ENCODE measurements around the gene ACSM2A.
"Not testable (repeated sequence)": the region's sequence is repeated elsewhere in the genome, so short reads cannot be mapped to it uniquely, and the experiment has no call there.

The ACSM2A gene

GRCh38 chr16:20430948-20431347 lies 20.4 kb upstream of the ACSM2A start:
- H3K4me3 ChIP-seq: no peak overlapping the region
- no peaks in the 10 kb centered on the region for H3K9me3 ChIP-seq
- in situ Hi-C loops (cut with MboI; ENCODE audit: low sequenced_read_pairs): no loop called here
- DNase-seq (ENCODE audit: low spot score in 2 of 2): no peak
- no peaks in the 10 kb centered on the region for H3K4me1 ChIP-seq
- no peaks in the 10 kb centered on the region for H3K36me3 ChIP-seq (replicated peaks)
- no peaks in the 10 kb centered on the region for H3K27me3 ChIP-seq (ENCODE audit: low read depth)

GRCh38 chr16:20438950-20439349 lies 12.4 kb upstream of the ACSM2A start:
- in situ Hi-C loops (cut with MboI; ENCODE audit: low sequenced_read_pairs); H3K27me3 ChIP-seq (ENCODE audit: low read depth); H3K9me3 ChIP-seq; H3K4me3 ChIP-seq; H3K36me3 ChIP-seq (replicated peaks); H3K4me1 ChIP-seq; DNase-seq (ENCODE audit: low spot score in 2 of 2): not testable (repeated sequence)

- DNase-seq (ENCODE audit: low spot score in 2 of 2); in situ Hi-C loops (cut with MboI; ENCODE audit: low sequenced_read_pairs); H3K9me3 ChIP-seq; H3K36me3 ChIP-seq (replicated peaks); H3K4me3 ChIP-seq; H3K4me1 ChIP-seq; H3K27me3 ChIP-seq (ENCODE audit: low read depth): not testable (repeated sequence)
Measured at GRCh38 chr16:20439820-20440231, 11.5 kb upstream of the ACSM2A start.

- in situ Hi-C loops (cut with MboI; ENCODE audit: low sequenced_read_pairs); H3K4me3 ChIP-seq; H3K4me1 ChIP-seq; H3K36me3 ChIP-seq (replicated peaks); H3K9me3 ChIP-seq; H3K27me3 ChIP-seq (ENCODE audit: low read depth); DNase-seq (ENCODE audit: low spot score in 2 of 2): not testable (repeated sequence)
Measured at GRCh38 chr16:20440731-20441130, 10.6 kb upstream of the ACSM2A start.

- H3K4me3 ChIP-seq: no peak overlapping the region
- DNase-seq (ENCODE audit: low spot score in 2 of 2): no peak
- H3K27me3 ChIP-seq (ENCODE audit: low read depth): no peaks in the 10 kb centered on the region
- H3K9me3 ChIP-seq: no peaks in the 10 kb centered on the region
- H3K36me3 ChIP-seq (replicated peaks): no peaks in the 10 kb centered on the region
- no peaks in the 10 kb centered on the region for H3K4me1 ChIP-seq
- in situ Hi-C loops (cut with MboI; ENCODE audit: low sequenced_read_pairs): no loop called here
Measured at GRCh38 chr16:20441191-20441590, 10.1 kb upstream of the ACSM2A start.

- H3K36me3 ChIP-seq (replicated peaks); DNase-seq (ENCODE audit: low spot score in 2 of 2); in situ Hi-C loops (cut with MboI; ENCODE audit: low sequenced_read_pairs); H3K27me3 ChIP-seq (ENCODE audit: low read depth); H3K4me1 ChIP-seq; H3K4me3 ChIP-seq; H3K9me3 ChIP-seq: not testable (repeated sequence)
Measured at GRCh38 chr16:20441859-20442258, 9.5 kb upstream of the ACSM2A start.

GRCh38 chr16:20446652-20447393 lies 4.5 kb upstream of the ACSM2A start:
- in situ Hi-C loops (cut with MboI; ENCODE audit: low sequenced_read_pairs); H3K36me3 ChIP-seq (replicated peaks); H3K9me3 ChIP-seq; DNase-seq (ENCODE audit: low spot score in 2 of 2); H3K4me3 ChIP-seq; H3K27me3 ChIP-seq (ENCODE audit: low read depth); H3K4me1 ChIP-seq: not testable (repeated sequence)

GRCh38 chr16:20453633-20454032 lies 2.3 kb downstream of the ACSM2A start:
- H3K9me3 ChIP-seq; H3K27me3 ChIP-seq (ENCODE audit: low read depth); DNase-seq (ENCODE audit: low spot score in 2 of 2); in situ Hi-C loops (cut with MboI; ENCODE audit: low sequenced_read_pairs); H3K4me1 ChIP-seq; H3K36me3 ChIP-seq (replicated peaks); H3K4me3 ChIP-seq: not testable (repeated sequence)

- in situ Hi-C loops (cut with MboI; ENCODE audit: low sequenced_read_pairs); H3K9me3 ChIP-seq: not testable (repeated sequence)
Measured at GRCh38 chr16:20459227-20459626, 7.9 kb downstream of the ACSM2A start.

GRCh38 chr16:20460313-20460712 lies 9.0 kb downstream of the ACSM2A start:
- DNase-seq (ENCODE audit: low spot score in 2 of 2); H3K4me1 ChIP-seq; H3K27me3 ChIP-seq (ENCODE audit: low read depth); H3K4me3 ChIP-seq; H3K36me3 ChIP-seq (replicated peaks); H3K9me3 ChIP-seq; in situ Hi-C loops (cut with MboI; ENCODE audit: low sequenced_read_pairs): not testable (repeated sequence)

More at GRCh38 chr16:20459227-20459626, 7.9 kb downstream of the ACSM2A start:
- not testable (repeated sequence) for H3K4me3 ChIP-seq; H3K4me1 ChIP-seq; H3K36me3 ChIP-seq (replicated peaks); H3K27me3 ChIP-seq (ENCODE audit: low read depth); DNase-seq (ENCODE audit: low spot score in 2 of 2)

- H3K9me3 ChIP-seq; in situ Hi-C loops (cut with MboI; ENCODE audit: low sequenced_read_pairs); H3K27me3 ChIP-seq (ENCODE audit: low read depth); H3K36me3 ChIP-seq (replicated peaks); H3K4me1 ChIP-seq; H3K4me3 ChIP-seq; DNase-seq (ENCODE audit: low spot score in 2 of 2): not testable (repeated sequence)
Measured at GRCh38 chr16:20468954-20469353, 17.6 kb downstream of the ACSM2A start.

GRCh38 chr16:20469930-20470329 lies 18.6 kb downstream of the ACSM2A start:
- H3K9me3 ChIP-seq; H3K4me3 ChIP-seq; H3K27me3 ChIP-seq (ENCODE audit: low read depth); DNase-seq (ENCODE audit: low spot score in 2 of 2); H3K36me3 ChIP-seq (replicated peaks); H3K4me1 ChIP-seq; in situ Hi-C loops (cut with MboI; ENCODE audit: low sequenced_read_pairs): not testable (repeated sequence)

GRCh38 chr16:20470732-20471131 lies 19.4 kb downstream of the ACSM2A start:
- DNase-seq (ENCODE audit: low spot score in 2 of 2); H3K27me3 ChIP-seq (ENCODE audit: low read depth); H3K4me1 ChIP-seq; H3K4me3 ChIP-seq; H3K36me3 ChIP-seq (replicated peaks); H3K9me3 ChIP-seq; in situ Hi-C loops (cut with MboI; ENCODE audit: low sequenced_read_pairs): not testable (repeated sequence)

GRCh38 chr16:20477188-20477744 lies 25.9 kb downstream of the ACSM2A start:
- DNase-seq (ENCODE audit: low spot score in 2 of 2); H3K36me3 ChIP-seq (replicated peaks); H3K4me1 ChIP-seq; H3K27me3 ChIP-seq (ENCODE audit: low read depth); H3K9me3 ChIP-seq; H3K4me3 ChIP-seq; in situ Hi-C loops (cut with MboI; ENCODE audit: low sequenced_read_pairs): not testable (repeated sequence)

GRCh38 chr16:20483989-20484388 lies 32.7 kb downstream of the ACSM2A start:
- DNase-seq (ENCODE audit: low spot score in 2 of 2); H3K4me1 ChIP-seq; H3K9me3 ChIP-seq; H3K4me3 ChIP-seq; H3K27me3 ChIP-seq (ENCODE audit: low read depth); H3K36me3 ChIP-seq (replicated peaks); in situ Hi-C loops (cut with MboI; ENCODE audit: low sequenced_read_pairs): not testable (repeated sequence)
